Measurements from ENCODE around the gene PPM1H. TPM values are rescaled to one million over a fixed set of nuclear protein-coding genes. Genes with fewer than 3 reads are reported as not detected.

Gene PPM1H
- total RNA-seq, 4 donors from 2014 or later = 0.83 to 3.0 (median 2.3) TPM

DNA sequence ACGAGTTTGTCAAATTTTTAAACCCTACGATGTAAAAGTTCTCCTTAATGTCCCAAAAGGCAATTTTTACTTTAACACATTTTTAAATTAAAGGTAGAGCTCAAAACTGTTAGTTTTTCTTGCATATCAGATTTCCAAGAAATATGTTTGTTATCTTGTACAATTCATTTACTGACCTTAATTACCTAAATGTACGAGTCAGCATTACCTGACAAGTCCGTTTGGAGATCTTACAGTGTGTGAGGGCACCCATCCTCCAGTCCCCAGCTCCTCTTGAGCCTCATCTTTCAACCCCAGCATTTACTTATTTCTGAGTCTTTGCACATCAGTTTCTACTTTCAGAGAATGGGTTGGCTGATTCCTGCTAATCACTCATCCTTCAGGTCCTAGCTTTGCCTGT, 23.7 kb downstream of the PPM1H start:
- TF ChIP-seq POLR2AphosphoS5 (IDR thresholded peaks at IDR 0.05) (no peak), EP300 (IDR thresholded peaks at IDR 0.05) (no peak)
- TF ChIP-seq, protein P1, sequence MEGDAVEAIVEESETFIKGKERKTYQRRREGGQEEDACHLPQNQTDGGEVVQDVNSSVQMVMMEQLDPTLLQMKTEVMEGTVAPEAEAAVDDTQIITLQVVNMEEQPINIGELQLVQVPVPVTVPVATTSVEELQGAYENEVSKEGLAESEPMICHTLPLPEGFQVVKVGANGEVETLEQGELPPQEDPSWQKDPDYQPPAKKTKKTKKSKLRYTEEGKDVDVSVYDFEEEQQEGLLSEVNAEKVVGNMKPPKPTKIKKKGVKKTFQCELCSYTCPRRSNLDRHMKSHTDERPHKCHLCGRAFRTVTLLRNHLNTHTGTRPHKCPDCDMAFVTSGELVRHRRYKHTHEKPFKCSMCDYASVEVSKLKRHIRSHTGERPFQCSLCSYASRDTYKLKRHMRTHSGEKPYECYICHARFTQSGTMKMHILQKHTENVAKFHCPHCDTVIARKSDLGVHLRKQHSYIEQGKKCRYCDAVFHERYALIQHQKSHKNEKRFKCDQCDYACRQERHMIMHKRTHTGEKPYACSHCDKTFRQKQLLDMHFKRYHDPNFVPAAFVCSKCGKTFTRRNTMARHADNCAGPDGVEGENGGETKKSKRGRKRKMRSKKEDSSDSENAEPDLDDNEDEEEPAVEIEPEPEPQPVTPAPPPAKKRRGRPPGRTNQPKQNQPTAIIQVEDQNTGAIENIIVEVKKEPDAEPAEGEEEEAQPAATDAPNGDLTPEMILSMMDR (IDR thresholded peaks at IDR 0.05) = no peak
- Histone ChIP-seq H3K4me3 (no peak overlapping the region), H3K36me3 (no peaks in the 10 kb centered on the region), H3K27ac (replicated peaks in 1 of 4) (no peak overlapping the region), H3K9me3 (no peaks in the 10 kb centered on the region), H3K27me3 (peaks cover 0 to 3% (median 0%) of the 10 kb centered on the region in 4 donors), H3K4me1 (peaks cover 0 to 4% (median 0%) of the 10 kb centered on the region in 4 donors)
- intact Hi-C loops (cut with DNase I) = no loop called here
- DNase-seq (ENCODE audit: extremely low spot score) = peak; percentile 47
- WGBS = 80% methylated on average over 4 of the region's 4 CpGs

GRCh38 chr12:62910549-62911169, 24.3 kb downstream of the PPM1H start:
- 51% methylated on average over 5 of the region's 5 CpGs for WGBS
- TF ChIP-seq POLR2AphosphoS5 (IDR thresholded peaks at IDR 0.05) = no peak
- TF ChIP-seq, protein P1 (IDR thresholded peaks at IDR 0.05) = no peak
- no peak for TF ChIP-seq EP300 (IDR thresholded peaks at IDR 0.05)
- TF ChIP-seq POLR2A (IDR thresholded peaks at IDR 0.05; ENCODE audit: low read depth) = no peak
- H3K36me3 ChIP-seq = no peaks in the 10 kb centered on the region
- no peak overlapping the region for H3K27ac ChIP-seq (replicated peaks in 1 of 4)
- H3K9me3 ChIP-seq = no peaks in the 10 kb centered on the region
- intact Hi-C loops (cut with DNase I) = no loop called here
- H3K4me1 ChIP-seq = peaks cover 0 to 4% (median 0%) of the 10 kb centered on the region in 4 donors
- H3K4me3 ChIP-seq = no peak overlapping the region
- peak; percentile 62 for DNase-seq (ENCODE audit: extremely low spot score)
- H3K27me3 ChIP-seq = peaks cover 0 to 3% (median 0%) of the 10 kb centered on the region in 4 donors

DNA sequence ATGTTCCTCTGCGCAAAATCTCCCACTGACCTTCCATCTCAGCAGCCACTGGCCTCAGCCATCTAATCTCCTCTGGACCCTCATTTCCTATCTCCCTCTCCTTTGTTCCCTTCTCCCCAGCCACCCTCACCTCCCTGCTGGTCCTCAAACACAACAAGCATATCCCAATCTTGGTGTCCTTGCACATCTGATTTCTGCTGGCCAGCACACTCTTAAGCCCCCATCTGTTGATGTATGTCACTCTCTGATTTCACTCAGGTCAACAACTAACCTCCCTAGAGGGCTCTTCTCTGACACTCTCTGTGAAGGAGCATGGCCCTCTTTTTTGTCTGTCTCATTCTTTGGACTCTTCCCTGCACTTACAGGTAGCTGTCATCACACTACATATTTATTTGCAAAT, 25.6 kb downstream of the PPM1H start:
- intact Hi-C loops (cut with DNase I) = no loop called here
- H3K36me3 ChIP-seq = no peaks in the 10 kb centered on the region
- WGBS = 100% methylated on average over 1 of the region's 1 CpG
- TF ChIP-seq EP300 (IDR thresholded peaks at IDR 0.05) (no peak), POLR2A (IDR thresholded peaks at IDR 0.05; ENCODE audit: low read depth) (no peak), POLR2AphosphoS5 (IDR thresholded peaks at IDR 0.05) (no peak)
- TF ChIP-seq, protein P1 (IDR thresholded peaks at IDR 0.05) = no peak
- no peaks in the 10 kb centered on the region for H3K4me1 ChIP-seq
- H3K27me3 ChIP-seq = peaks cover 0 to 2% (median 0%) of the 10 kb centered on the region in 4 donors
- H3K9me3 ChIP-seq = no peaks in the 10 kb centered on the region
- H3K4me3 ChIP-seq = no peak overlapping the region
- no peak overlapping the region for H3K27ac ChIP-seq (replicated peaks in 1 of 4)
- DNase-seq (ENCODE audit: extremely low spot score) = peak; percentile 64

GRCh38 chr12:62908674-62909073, 26.3 kb downstream of the PPM1H start:
- TF ChIP-seq POLR2A (IDR thresholded peaks at IDR 0.05; ENCODE audit: low read depth) (no peak), POLR2AphosphoS5 (IDR thresholded peaks at IDR 0.05) (no peak), EP300 (IDR thresholded peaks at IDR 0.05) (no peak)
- TF ChIP-seq, protein P1 (IDR thresholded peaks at IDR 0.05) = no peak
- Histone ChIP-seq H3K27me3 (no peaks in the 10 kb centered on the region), H3K9me3 (no peaks in the 10 kb centered on the region), H3K36me3 (no peaks in the 10 kb centered on the region), H3K27ac (replicated peaks in 1 of 4) (no peak overlapping the region), H3K4me1 (no peaks in the 10 kb centered on the region), H3K4me3 (no peak overlapping the region)
- 75% methylated on average over 2 of the region's 2 CpGs for WGBS
- peak; percentile 34 for DNase-seq (ENCODE audit: extremely low spot score)
- intact Hi-C loops (cut with DNase I) = no loop called here

- DNase-seq (ENCODE audit: extremely low spot score) = peak; percentile 39
- intact Hi-C loops (cut with DNase I) = no loop called here
- Histone ChIP-seq H3K27me3 (no peaks in the 10 kb centered on the region), H3K9me3 (no peaks in the 10 kb centered on the region), H3K4me1 (peaks cover 0 to 6% (median 0%) of the 10 kb centered on the region in 4 donors), H3K4me3 (no peak overlapping the region), H3K27ac (replicated peaks in 1 of 4) (no peak overlapping the region), H3K36me3 (no peaks in the 10 kb centered on the region)
- 50% methylated on average over 2 of the region's 2 CpGs for WGBS
- TF ChIP-seq POLR2AphosphoS5 (IDR thresholded peaks at IDR 0.05) (no peak), POLR2A (IDR thresholded peaks at IDR 0.05; ENCODE audit: low read depth) (no peak), EP300 (IDR thresholded peaks at IDR 0.05) (no peak)
- TF ChIP-seq, protein P1 (IDR thresholded peaks at IDR 0.05) = no peak
These were observed 27.4 kb downstream of the PPM1H start for GRCh38 chr12:62907561-62907960.
